Renal cortical epithelial cell (primary cell): Measurements from ENCODE around the gene MXRA7. TPM values are rescaled to one million over a fixed set of nuclear protein-coding genes. Genes with fewer than 3 reads are reported as not detected.
"Not testable (repeated sequence)": the region's sequence is repeated elsewhere in the genome, so short reads cannot be mapped to it uniquely, and the experiment has no call there.

Source experiments
- DNase-seq: peaks from one replicate; pipeline ENCODE4 v3.0.0-alpha.2; 2011; ENCODE audit warnings: low read depth
- total RNA-seq: library from RNA; depleted of rRNA; stranded (reverse); fragments of >200 nt; gene quantifications from 2 replicates; pipeline ENCODE4 v1.2.3, GENCODE V29; 2014

MXRA7 gene, protein sequence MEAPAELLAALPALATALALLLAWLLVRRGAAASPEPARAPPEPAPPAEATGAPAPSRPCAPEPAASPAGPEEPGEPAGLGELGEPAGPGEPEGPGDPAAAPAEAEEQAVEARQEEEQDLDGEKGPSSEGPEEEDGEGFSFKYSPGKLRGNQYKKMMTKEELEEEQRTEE
- 152 and 286 TPM in 2 replicates for total RNA-seq

DNA sequence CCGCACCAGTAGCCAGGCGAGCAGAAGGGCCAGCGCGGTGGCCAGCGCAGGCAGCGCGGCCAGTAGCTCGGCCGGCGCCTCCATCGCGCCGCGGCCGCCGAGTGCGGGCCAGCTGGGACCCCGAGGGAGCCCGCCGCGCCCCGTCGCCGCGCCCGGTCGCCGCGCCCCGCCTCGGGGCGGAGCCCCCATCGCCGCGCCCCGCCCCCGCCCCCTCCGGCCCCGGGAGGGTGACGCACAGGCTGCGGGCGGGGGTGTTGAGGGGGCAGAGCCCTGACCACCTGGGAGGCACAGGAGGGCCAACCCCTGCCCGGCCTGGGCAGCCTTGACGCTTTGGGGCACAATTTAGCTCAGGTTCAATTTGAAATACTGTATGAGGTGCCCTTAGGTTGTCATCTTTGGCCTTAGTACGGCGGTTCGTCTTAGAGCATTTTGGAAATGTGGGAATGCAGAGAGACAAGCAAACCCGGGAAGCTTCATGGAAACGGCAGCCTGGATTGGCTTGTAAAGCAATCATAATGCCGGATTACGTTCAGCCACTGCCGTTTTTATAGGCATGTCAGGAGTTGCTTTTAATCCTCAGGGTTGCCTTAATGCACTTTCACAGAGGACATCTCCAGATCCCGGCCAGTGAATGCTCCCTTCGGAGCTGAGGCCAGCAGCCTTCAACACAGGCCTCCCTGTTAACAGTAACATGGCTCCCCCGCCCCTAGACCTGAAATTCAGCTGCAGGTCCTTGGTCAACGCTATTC is at the start of gene MXRA7:
Gene MXRA7, minus strand, starts transcription at position 103 of the 749 bp plus-strand sequence. Its CDS starts 19 bp downstream, at position 84.
- no peak for DNase-seq

DNA sequence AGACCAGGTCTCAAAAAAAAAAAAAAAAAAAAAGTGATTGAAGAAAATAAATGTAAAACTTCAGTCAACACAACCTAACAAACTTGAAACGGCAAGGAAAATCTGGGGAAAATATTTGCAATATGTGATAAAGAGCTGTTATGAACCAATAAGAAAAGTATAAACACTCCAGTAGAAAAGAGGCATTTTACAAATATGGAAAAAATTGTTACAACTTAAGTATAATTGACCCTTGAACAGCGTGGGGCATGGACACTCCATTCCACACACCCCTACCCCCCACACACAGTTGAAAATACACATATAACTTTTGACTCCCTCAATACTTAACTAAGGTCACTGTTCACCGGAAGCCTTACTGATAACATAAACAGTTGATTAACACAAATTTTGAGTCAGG is 47.8 kb upstream of the MXRA7 start:
- DNase-seq = no peak

DNA sequence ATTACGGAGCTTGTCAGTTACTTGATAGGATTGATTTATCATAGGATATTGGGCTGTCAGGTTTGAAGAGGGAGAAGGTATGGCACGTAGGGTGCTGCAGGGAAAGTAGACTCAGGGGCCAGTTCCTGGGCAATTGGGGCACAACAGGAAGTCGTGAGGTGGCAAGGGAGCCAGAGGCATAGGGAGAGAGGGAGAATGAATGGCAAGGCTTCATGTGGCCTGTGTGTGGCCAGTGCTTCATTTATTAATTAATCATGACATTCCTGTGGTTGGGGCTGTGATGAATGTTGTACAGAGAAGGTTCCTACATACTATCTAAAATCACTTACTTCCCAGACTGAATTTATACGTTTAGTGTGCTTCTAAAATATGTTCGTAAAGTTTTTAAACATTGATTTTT is 46.5 kb upstream of the MXRA7 start:
- peak; percentile 47 for DNase-seq

DNA sequence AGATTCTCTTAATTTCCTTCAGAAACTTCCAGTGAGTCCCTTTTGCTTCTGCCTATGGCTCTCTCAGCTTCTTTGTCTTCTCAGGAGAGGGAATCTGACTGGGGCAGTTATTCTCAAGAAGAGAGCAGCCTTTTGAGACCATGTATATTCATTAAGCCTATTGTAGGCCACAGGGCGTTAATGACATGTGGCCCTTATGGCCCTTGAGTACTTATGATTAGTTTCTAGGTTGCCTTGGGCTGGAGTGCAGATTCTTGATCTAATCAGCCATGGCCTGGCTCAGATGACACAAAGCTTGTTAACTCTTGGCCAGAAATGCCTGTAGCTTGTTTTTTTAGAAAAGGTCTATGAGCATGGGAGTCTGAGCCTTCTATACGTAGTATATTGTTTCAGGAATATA is 44.5 kb upstream of the MXRA7 start:
- DNase-seq = no peak

DNA sequence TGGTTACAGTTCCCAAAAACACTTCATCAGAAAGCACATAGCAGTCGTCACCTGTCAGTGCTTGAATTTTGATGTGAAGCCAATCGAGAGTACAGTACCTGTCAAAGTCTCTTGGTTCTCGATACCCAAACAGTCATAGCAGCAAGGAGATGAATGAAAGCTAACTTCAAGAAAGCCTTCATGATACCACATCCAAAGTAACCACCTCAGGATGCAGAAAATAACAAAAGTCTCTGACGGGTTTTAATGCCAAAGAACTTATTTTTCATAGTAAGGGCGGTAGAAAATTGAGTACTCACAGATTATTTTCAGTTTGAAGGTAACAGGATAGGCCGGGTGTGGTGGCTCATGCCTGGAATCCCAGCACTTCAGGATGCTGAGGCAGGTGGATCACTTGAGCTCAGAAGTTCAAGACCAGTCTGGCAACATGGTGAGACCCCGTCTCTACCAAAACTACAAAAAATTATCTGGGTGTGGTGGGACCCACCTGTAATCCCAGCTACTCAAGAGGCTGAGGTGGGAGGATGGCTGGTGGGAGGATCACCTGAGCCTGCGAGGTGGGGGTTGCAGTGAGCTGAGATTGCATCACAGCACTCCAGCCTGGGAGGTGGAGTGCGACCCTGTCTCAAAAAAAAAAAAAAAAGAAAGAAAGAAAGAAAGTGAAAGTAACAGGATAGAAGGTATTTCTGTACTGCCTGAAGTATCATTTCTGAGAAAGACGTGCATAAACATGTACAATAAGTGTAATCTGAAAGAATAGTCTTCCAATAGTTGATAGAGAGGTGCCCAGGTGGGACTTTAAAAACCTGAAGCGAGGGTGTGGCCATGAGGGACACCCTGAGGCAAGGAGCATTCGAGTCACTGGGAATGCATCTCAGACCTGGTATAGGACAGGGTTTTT is 42.5 kb upstream of the MXRA7 start:
- DNase-seq = no peak

DNA sequence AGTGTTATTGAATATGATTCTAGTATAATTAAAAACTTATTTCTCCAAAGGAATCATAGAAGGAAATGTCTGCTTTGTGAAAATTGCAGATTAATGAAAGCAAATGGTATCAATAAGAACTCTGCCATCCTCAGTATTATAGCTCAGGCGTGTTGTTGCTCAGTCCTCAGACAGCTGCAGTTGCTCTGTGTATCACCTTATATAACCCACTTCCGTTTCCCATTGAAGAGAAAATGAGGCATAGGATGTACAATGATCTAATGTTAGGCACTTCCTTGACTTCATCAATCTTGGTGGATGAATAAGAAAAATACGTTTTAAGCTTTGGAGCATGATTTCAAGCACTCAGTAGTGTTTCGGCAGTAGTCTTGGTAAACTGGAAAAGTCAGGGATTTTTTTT is 41.2 kb upstream of the MXRA7 start:
- DNase-seq = no peak

DNA sequence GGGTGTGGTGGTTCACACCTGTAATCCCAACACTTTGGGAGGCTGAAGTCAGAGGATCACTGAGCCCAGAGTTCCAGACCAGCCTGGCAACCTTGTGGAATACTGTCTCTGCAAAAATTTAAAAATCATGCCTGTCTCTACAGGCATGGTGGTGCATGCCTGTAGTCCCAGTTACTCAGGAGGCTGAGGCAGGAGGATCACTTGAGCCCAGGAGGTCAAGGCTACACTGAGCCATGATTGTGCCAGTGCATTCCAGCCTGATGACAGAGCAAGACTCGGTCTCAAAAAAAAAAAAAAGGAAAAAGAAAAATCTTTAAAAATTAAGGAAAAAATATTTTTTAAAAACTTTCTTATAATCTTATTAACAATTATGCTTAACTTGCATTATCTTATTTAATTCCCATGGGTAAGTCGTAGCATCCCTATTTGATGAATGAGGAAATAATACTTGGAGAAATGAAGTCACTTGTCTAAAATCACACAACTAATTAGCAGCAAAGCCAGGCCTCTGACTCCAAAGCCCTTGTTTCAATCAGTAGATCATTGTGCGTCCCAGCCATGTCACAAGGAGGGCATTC is 40.7 kb upstream of the MXRA7 start:
- no peak for DNase-seq

DNA sequence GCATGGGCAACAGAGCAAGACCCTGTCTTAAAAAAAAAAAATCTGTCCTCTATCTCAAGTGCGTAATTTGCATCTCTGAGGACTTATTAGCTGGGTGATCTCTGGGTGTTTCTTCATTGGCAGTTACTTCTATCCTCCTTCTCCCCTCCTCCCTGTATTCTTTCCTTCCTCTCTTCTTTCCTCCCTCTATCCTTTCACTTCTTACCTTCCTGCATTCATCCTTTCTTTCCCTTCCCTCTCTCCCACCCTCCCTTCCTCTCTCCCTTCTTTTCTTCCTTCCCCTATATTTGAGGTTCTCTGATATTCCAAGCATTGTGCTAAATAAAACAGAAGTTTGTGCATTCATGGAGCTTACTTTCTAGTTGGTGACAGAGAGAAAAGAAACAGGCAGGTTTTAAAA is 37.9 kb upstream of the MXRA7 start:
- no peak for DNase-seq

DNA sequence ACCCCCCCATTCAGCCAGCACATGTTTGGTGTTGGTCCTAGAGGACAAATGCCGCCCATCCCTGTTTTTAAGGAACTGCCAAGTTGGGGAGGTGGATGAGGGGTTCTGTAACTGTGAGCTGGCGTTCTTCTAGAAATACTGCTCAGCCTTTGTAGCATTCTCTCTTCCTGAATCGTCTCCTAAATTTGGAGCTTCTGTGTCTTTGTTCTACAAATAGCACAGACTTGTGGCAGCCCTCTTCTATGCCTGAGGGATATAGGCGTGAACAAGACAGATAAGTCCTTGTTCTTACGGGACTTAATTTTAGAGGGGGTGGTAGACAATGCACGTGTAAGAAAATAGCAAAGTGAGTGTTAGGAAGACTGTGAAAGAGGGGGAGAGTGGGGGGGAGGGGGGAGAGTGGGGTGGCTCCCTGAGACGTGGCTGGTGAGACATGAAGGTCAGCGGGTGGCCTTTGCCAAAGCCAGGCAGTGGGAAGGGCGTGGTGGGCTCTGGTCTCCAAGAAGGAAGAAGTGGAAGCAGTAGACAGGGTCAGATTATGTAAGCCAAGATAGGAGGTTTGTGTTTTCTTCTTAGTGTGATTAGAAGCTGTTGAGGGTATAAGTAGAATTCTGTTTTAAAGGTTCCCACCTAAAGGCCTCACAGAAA is 37.1 kb upstream of the MXRA7 start:
- DNase-seq = no peak

DNA sequence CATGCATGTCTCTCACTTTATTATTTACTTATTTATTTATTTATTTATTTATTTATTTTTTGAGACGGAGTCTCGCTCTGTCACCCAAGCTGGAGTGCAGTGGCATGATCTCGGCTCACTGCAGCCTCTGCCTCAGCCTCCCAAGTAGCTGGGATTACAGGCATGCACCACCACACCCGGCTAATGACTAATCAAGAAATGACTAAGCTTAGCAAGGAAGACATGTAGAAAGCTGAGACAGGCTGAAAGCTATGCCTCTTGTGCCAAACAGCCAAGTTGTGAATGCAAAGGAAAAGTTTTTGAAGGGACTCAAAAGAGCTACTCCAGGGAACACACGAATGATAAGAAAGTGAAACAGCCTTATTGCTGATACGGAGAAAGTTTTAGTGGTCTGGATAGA is 35.0 kb upstream of the MXRA7 start:
- not testable (repeated sequence) for DNase-seq

DNA sequence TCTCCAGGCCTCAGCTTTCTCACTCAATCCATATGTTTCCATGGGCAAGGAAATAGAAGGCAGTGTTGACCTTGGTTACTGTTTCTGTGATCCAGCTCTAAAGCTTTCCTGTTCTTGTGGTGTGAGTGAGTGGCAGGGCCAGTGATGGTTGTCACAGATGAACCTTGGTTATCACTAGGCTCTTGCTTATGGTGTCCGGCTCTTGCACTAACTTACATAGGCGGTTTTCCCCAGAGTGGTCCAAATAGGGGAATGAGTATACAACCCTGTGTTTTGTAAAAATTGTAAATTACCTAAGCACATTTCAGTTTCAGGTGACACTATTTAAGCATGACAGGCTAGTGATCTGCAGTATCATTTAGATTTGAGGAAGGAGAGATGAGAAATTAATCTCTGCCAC is 34.0 kb upstream of the MXRA7 start:
- DNase-seq = no peak

DNA sequence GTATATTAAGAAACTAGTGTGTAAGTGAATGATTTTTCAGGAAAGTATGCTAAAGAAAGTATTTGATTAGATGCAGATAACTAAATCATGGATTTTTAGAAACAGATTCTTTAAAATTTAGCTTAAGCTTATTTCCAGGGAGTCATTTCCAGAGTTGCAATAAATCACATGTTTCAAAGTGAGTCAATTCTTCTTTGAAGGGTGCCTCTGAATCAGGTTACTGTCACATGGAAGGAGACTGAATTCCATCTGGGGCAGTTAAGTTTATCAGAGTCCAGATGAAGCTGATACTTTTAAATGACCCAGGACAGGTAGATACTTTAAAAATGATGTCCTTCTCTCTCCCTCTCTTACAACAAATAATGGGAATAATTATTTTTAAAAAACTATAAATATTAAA is 32.2 kb upstream of the MXRA7 start:
- no peak for DNase-seq

DNA sequence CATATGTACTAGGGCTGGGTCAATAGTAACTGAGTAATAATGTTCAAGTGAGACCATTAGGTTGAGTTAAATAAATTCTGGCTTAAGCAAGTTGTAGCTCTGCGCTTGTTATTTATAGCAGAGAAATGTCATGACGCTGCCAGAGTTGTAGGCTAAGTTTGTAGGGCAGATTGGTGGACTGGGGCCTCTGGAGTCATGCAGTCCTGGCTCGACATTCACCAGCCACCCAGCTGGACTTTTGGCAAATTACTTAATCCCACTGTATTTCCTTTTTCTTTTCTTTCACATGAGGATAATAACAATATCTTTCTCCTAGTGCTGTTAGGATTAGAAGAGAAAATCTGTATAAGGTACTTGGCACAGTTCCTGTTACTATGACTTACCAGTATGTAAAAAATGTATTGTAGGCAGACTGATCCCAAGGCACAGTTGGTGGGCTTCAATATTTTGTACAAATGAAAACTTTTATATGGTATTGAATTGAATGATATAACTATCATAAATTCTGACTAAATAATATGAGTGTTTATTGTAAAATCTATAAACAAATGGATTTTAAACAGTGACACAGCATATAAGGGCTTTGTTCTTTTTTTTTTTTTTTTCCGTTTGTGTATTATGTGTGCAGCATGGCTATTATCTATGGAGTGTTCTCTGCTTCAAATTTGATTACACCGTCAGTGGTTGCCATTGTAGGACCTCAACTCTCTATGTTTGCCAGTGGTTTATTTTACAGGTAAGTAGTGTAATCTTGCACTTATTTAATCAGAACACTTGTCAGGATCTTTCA is 29.8 kb upstream of the MXRA7 start:
- DNase-seq = no peak

DNA sequence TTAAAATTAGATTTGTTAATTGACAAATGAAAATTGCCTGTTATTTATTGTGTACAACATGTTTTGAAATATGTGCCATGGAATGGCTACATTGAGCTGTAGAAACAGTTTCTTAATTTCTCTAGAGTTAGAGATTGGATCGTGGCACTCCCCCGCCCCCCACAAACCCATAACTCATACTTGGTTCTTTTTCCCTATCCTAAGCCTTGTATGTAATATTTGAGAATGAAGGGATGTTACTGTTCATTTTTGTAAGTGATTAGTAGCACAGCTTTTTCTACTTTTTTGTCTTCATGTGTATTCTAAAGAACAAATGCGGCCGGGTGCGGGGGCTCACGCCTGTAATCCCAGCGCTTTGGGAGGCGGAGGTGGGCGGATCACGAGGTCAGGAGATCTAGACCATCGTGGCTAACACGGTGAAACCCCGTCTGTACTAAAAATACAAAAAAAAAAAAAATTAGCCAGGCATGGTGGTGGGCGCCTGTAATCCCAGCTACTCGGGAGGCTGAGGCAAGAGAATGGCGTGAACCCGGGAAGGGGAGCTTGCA is 28.9 kb upstream of the MXRA7 start:
- DNase-seq = not testable (repeated sequence)

DNA sequence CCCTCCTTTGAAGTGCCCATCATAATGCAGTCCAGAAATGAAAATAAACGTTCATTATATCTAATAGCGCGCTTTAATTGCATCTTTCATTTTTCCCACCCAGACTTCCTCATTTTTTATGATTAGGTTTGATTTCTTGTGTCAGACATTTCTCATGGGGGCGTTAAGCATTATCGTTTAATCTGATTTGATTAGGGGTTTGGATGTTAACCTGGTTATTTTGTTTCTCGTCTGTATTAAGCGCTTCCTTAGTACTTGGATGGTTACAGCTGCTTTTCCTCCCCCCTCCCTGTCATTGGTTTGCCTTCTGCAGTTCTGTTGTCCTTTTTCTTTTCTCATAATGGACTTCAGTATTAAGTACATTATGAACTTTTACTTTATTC is 27.7 kb upstream of the MXRA7 start:
- no peak for DNase-seq

DNA sequence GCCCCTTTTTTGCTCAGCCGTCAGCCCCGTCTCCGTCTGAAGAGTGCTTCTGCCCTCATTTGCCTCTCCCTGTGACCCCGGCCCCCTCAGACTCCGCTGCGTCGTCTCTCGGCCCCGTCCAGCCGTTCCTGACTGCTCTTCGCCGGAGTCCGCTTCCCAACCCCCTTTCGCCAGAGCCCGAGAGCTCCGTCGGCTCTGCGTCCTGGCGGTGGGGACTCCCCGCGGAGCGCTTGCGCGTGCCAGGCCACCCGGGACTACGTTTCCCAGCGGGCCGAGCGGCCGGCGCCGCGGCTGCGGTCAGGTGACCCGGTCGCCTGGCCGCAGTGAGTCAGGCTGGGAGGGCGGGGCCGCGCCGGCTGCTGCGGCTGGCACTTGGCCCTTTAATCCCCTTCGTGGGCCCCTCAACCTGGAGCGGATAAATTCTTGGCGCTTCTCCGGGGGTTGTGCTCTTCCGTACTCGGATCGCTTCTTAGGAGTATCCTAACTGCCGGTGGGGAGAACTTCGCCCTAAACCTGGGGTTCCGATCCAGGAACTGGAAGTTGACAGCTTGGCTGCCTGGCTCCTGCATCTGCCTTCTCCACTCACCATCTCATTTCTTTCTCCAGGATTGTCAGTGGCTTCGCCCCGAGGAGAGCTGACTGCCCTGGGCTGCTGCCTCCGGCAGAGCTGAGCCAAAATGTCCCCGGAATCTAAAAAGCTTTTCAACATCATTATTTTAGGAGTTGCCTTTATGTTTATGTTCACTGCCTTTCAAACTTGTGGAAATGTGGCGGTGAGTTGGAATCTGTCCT is 27.1 kb upstream of the MXRA7 start, which contains the start of gene MFSD11:
Gene MFSD11, plus strand, starts transcription at position 444 of the 792 bp plus-strand sequence. Its CDS starts 234 bp downstream, at position 678.
- DNase-seq = peak; percentile 80

DNA sequence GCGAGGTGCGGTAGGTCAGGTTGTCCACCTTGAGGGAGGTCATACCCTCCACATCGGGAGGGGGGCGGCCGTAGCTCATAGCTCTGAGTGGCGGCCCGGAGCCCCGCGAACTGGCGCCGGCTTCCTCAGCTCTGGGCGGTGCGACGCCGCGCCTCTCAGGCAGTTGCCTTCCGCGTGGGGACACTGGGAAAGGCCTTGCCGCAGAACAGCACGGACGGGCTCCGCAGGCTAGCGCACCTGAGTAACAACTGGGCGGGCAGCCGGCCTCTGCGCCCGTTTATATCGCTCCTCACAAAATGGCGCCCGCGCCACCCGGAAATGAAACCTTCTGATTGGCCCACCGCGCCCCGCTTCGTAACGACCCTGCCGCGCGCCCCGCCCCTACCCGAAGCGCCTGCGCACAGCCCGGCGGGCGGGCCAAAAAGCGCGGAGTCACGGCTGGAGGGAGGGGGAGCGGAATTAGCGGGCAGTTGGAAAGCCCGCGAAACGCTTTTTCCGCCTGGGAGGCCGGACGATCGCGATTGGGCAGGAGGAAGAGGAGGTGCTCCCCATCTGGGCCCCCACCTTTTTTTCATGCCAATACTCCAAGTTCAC is 26.4 kb upstream of the MXRA7 start, which contains the start of gene SRSF2:
Gene SRSF2, minus strand, starts transcription at position 250 of the 594 bp plus-strand sequence. Its CDS starts 171 bp downstream, at position 79.
- peak; percentile 88 for DNase-seq

DNA sequence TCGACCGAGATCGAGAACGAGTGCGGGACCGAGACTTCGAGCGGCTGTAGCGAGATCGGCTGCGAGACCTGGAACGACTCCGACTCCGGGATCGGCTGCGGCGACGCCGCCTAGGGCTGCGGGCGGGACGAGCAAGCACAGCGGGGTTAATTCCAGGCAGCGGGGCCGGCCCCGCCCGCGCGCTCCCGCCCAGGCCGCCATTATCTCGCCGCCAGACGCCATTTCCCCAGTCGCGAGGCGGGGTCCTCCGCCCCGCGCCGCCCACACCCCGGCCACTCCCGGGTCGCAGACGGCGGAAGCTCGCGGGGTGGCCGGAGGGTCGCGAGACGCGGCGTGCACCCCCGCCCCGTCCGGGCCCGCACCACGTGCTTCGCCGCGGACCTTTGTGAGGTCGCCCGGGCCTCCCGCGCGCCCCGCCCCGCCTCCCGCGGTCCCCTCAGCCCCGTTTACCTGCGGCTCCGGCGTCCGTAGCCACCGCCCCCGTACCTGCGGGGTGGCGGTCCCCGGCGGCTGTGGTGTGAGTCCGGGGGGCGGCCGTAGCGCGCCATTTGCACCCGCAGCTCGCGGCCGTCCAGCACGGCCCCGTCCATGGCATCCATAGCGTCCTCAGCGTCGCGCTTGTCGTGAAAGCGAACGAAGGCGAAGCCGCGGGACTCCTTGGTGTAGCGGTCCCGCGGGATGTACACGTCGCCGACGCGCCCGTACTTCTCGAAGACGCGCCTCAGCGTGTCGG is 25.8 kb upstream of the MXRA7 start:
- DNase-seq = no peak
